Psoas muscle (tissue), 8 donors: ENCODE measurements around the gene HAP1. TPM values are rescaled to one million over a fixed set of nuclear protein-coding genes. Genes with fewer than 3 reads are reported as not detected.
"Not testable (repeated sequence)": the region's sequence is repeated elsewhere in the genome, so short reads cannot be mapped to it uniquely, and the experiment has no call there.

Experiments
- ATAC-seq, 4 donors: fragments of 200-7000 bp; cut with Tn5 transposase; one replicate each; pipeline ENCODE4 v1.9.1; 2020; ENCODE audit warnings: moderate library complexity in 3 of 4, mild to moderate bottlenecking in 2 of 4
- DNase-seq, 2 donors: peaks; one replicate each; pipeline ENCODE4 v3.0.0-alpha.2; 2020
- H3K27ac ChIP-seq: fragments of 200-600 bp; one replicate; pipeline ENCODE4 v1.8.0; 2022
- H3K27me3 ChIP-seq, 3 donors: fragments of 200-600 bp in 1 of 3; one replicate each; pipeline versions ENCODE4 v1.6.1 to v1.8.0; 2013 to 2022; ENCODE audit warnings: low read length in 2 of 3, mild to moderate bottlenecking in 2 of 3, moderate library complexity in 1 of 3; ENCODE audit not compliant: insufficient read depth in 3 of 3
- H3K36me3 ChIP-seq, 2 donors: fragments of 200-600 bp in 1 of 2; one replicate each; pipeline versions ENCODE4 v1.6.1 to v1.8.0; 2013 to 2022; ENCODE audit warnings: low read depth in 1 of 2, mild to moderate bottlenecking in 1 of 2, moderate library complexity in 1 of 2; ENCODE audit not compliant: insufficient read depth in 1 of 2
- H3K4me1 ChIP-seq: fragments of 200-600 bp; one replicate; pipeline ENCODE4 v1.8.0; 2022
- H3K4me3 ChIP-seq: fragments of 200-600 bp; one replicate; pipeline ENCODE4 v1.8.0; 2022; ENCODE audit warnings: mild to moderate bottlenecking
- H3K9me3 ChIP-seq: fragments of 200-600 bp; one replicate; pipeline ENCODE4 v1.8.0; 2022
- WGBS, 3 donors: extraction: QIAGEN DNeasy Blood & Tissue Kit; methylation state at CpG; one replicate each; pipeline versions ENCODE4 v1.1.6 to v1.1.7; 2013; 5-methylcytosine and 5-hydroxymethylcytosine counted together
- intact Hi-C, 2 donors: fragments of 100-400 bp; cut with DNase I; formaldehyde crosslinking; loops; one replicate each; pipeline versions ENCODE4 v1.11.0 to v1.14.2; 2022
- polyA plus RNA-seq, 3 donors: library from polyadenylated mRNA; stranded (reverse); fragments of 200-250 nt; gene quantifications; one replicate each; pipeline ENCODE4 v1.2.3, GENCODE V29; 2013
- total RNA-seq, 4 donors: library from RNA; stranded (reverse); fragmentation: NEBNext Ultra II Directional in 2 of 4; extraction: Animal tissue kit (Norgen Biotek cat#: 25700) in 2 of 4; gene quantifications; one replicate each; pipeline versions ENCODE4 v1.2.1 to v1.2.4, GENCODE V29; 2021 to 2023
- TF ChIP-seq, protein P1 (sequence below): fragments of 200-600 bp; IDR thresholded peaks from one replicate; pipeline ENCODE4 v1.8.0; 2022; ENCODE audit warnings: antibody characterized with exemption
- donor health status: healthy with polysubstance abuse.
- donor health status: DM: no; HTN: no; CAD: no; lungs with moderate emphysema.
- donor health status: Bipolar disorder and iron deficiency.
- donor health status: healthy.
- donor health status: DM: yes; HTN: yes; CAD: no.
- donor health status: DM: no; HTN: no; CAD: no.
- donor health status: DM: no; HTN: no; CAD: no.
- donor health status: DM: yes; HTN: yes; CAD: no.

Gene HAP1
- total and polyA plus RNA-seq, 7 donors = under 0.01 to 0.14 (median 0.03) TPM; not detected in 2

DNA sequence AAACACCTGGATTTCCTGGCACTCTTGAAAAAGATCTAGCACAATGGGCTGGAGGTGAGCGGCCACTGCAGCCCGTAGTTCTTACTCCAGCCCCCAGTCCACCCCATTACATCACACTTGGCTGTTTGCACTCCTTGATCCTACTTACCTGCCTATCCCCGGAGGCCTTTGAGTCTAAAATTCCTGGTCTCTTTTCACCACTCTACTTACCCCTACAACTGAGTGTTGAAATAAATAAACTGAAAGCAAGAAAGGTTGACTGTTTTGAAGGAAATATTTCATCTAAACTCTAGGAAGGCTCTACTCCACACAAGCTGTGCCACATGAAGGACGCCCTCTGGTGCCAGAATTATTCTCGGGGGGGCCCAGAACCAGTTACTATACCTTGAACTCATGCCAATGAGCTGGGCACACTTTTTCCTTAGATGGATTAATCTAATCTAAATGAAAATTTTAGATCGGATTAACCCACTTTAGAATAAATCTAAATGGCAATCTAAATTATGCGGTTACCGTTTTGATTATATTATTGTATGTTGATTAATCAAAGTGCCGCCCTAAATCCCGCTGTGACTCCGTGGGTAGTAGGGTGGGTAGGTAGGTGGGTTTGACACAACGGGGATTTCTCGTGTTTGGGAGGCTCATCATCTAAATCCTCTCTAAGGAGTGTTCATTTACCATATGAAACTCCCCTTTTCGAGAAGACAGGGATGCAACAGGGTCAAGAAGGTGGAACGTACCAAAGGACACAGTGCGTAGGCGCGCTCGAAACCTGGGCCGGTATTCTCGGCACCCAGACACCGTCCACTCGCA is 46.4 kb downstream of the HAP1 start:
- peak; percentile 58 to 74 for DNase-seq
- WGBS, 3 donors = 6 to 8% (median 7%) methylated on average over 23 of the region's 23 CpGs
- Histone ChIP-seq H3K36me3 (peaks cover 15 to 36% of the 10 kb centered on the region in 2 donors), H3K9me3 (no peaks in the 10 kb centered on the region), H3K27me3 (no peaks in the 10 kb centered on the region), H3K4me3 (peak overlapping the region; percentile 87), H3K4me1 (peaks cover 31% of the 10 kb centered on the region), H3K27ac (peak overlapping the region; percentile 100)
- ATAC-seq = no peak
- intact Hi-C loops = no loop called here
- TF ChIP-seq, protein P1, sequence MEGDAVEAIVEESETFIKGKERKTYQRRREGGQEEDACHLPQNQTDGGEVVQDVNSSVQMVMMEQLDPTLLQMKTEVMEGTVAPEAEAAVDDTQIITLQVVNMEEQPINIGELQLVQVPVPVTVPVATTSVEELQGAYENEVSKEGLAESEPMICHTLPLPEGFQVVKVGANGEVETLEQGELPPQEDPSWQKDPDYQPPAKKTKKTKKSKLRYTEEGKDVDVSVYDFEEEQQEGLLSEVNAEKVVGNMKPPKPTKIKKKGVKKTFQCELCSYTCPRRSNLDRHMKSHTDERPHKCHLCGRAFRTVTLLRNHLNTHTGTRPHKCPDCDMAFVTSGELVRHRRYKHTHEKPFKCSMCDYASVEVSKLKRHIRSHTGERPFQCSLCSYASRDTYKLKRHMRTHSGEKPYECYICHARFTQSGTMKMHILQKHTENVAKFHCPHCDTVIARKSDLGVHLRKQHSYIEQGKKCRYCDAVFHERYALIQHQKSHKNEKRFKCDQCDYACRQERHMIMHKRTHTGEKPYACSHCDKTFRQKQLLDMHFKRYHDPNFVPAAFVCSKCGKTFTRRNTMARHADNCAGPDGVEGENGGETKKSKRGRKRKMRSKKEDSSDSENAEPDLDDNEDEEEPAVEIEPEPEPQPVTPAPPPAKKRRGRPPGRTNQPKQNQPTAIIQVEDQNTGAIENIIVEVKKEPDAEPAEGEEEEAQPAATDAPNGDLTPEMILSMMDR = no peak

DNA sequence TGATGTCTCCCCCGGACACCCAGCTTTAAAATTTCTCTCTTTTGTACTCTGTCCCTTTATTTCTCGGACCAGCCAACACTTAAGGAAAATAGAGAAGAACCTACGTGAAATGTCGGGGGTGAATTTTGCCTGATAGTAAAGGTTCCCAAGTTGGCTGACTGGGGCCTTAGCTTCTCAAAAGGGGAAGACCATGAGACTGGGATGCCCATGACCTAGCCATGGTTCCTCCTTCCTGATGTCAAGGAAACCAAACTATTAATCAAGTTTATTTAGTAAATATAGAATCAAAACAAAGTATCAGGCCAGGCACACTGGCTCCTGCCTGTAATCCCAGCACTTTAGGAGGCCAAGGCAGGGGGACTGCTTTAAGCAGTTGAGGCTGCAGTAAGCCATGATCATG is 48.2 kb downstream of the HAP1 start:
- H3K9me3 ChIP-seq = no peaks in the 10 kb centered on the region
- no peaks in the 10 kb centered on the region for H3K27me3 ChIP-seq
- intact Hi-C loops = no loop called here
- WGBS, 3 donors = 89 to 93% (median 92%) methylated on average over 4 of the region's 4 CpGs
- DNase-seq = no peak
- no peak for ATAC-seq
- H3K4me3 ChIP-seq = no peak overlapping the region
- TF ChIP-seq, protein P1 = no peak
- H3K4me1 ChIP-seq = peaks cover 19% of the 10 kb centered on the region
- no peak overlapping the region for H3K27ac ChIP-seq
- peaks cover 12 to 19% of the 10 kb centered on the region in 2 donors for H3K36me3 ChIP-seq

DNA sequence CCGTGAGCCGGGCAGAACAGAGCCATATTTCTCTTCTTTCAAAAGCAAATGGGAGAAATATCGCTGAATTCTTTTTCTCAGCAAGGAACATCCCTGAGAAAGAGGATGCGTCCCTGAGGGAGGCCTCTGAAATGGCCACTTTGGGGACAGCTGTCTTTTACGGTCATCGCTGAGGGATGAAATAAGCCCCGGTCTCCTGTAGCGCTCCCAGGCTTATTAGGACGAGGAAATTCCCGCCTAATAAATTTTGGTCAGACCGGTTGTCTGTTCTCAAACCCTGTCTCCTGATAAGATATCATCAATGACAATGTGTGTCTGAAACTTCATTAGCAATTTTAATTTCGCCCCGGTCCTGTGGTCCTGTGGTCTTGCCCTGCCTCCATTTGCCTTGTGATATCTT is 48.7 kb downstream of the HAP1 start:
- H3K27ac ChIP-seq, H3K4me3 ChIP-seq, intact Hi-C loops, ATAC-seq, H3K9me3 ChIP-seq, H3K27me3 ChIP-seq, DNase-seq: not testable (repeated sequence)
- 85 to 89% (median 86%) methylated on average over 13 of the region's 13 CpGs for WGBS, 3 donors
- Histone ChIP-seq H3K36me3 (peaks cover 6 to 14% of the 10 kb centered on the region in 2 donors), H3K4me1 (peaks cover 14% of the 10 kb centered on the region)

DNA sequence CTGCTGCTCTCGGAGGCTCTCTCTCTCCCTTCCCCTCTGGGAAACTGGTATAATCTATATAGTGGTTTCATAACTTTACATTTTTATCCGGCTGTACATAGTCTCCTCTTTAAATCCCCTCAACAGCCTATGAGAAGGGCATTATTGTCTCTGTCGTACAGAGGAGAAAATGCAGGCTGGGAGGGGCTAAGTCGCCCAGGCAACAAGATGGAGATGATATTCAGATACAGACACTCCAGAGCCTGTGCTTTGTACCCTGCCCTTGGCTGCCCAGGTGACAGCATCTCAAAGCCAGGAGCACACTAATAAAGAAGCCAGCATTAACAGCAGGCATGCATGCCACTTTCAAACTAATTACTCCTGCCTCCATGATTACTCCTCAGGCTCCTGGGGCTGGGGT is 50.4 kb downstream of the HAP1 start:
- Histone ChIP-seq H3K27me3 (no peaks in the 10 kb centered on the region), H3K9me3 (no peaks in the 10 kb centered on the region), H3K36me3 (no peaks in the 10 kb centered on the region), H3K4me1 (peaks cover 6% of the 10 kb centered on the region), H3K27ac (no peak overlapping the region), H3K4me3 (no peak overlapping the region)
- TF ChIP-seq, protein P1 = no peak
- intact Hi-C loops = no loop called here
- ATAC-seq (no peak), DNase-seq (peak in 1 of 2 donors; percentile 1)
- 57 to 69% (median 61%) methylated on average over 4 of the region's 4 CpGs for WGBS, 3 donors

DNA sequence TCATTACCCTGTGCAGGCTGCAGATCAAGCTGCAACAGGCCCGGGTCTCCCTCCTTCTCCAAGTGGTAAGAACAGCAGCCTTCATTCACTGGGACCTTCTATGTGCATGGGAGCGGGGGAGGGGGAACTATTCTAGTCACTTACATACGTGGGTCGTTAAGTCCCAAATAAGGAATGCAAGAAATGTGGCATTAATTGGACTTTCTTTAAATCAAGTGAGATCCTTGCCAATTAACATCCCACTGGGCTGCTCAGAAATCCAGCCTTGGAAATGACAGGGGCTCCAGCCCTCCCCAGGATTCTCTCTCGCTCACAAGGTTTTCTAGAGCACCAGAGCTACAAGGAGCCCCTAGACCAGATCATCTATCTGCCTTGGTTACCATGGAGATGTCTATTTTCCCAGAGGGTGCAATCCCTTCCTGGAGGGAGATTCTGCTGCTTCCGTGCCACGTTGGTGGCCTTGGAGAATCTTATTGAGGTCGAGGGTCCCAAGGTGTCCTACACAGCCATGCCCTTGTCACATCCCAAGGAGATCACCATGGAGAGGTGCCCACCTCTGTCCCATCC is 50.9 kb downstream of the HAP1 start:
- intact Hi-C loops = no loop called here
- peaks cover 6% of the 10 kb centered on the region for H3K4me1 ChIP-seq
- no peaks in the 10 kb centered on the region for H3K9me3 ChIP-seq
- DNase-seq = peak in 1 of 2 donors; percentile 10
- no peaks in the 10 kb centered on the region for H3K27me3 ChIP-seq
- H3K36me3 ChIP-seq = no peaks in the 10 kb centered on the region
- TF ChIP-seq, protein P1 = no peak
- 59 to 73% (median 62%) methylated on average over 8 of the region's 8 CpGs for WGBS, 3 donors
- no peak overlapping the region for H3K4me3 ChIP-seq
- H3K27ac ChIP-seq = no peak overlapping the region
- no peak for ATAC-seq
